Measurements from ENCODE around the gene SKIC8. TPM values are rescaled to one million over a fixed set of nuclear protein-coding genes. Genes with fewer than 3 reads are reported as not detected.

SKIC8 gene
- total RNA-seq, 2 experiments from 2014 or later = 44.5 to 44.7 TPM

GRCh38 chr15:78317145-78317836 is 17.9 kb upstream of the SKIC8 start:
- no peaks in the 10 kb centered on the region for H3K9me3 Mint-ChIP-seq
- H3K4me1 Mint-ChIP-seq = no peaks in the 10 kb centered on the region
- H3K36me3 Mint-ChIP-seq (ENCODE audit: low read depth) = no peaks in the 10 kb centered on the region
- CTCF ChIA-PET = no interaction called here
- no peak overlapping the region for H3K27ac Mint-ChIP-seq
- DNase-seq = no peak
- H3K27me3 Mint-ChIP-seq = no peaks in the 10 kb centered on the region
- POLR2A ChIA-PET = no interaction called here
- no peak overlapping the region for H3K4me3 Mint-ChIP-seq

GRCh38 chr15:78316283-78317083 is 17.1 kb upstream of the SKIC8 start:
- POLR2A ChIA-PET = no interaction called here
- CTCF ChIA-PET = no interaction called here
- no peaks in the 10 kb centered on the region for H3K36me3 Mint-ChIP-seq (ENCODE audit: low read depth)
- no peak overlapping the region for H3K4me3 Mint-ChIP-seq
- no peaks in the 10 kb centered on the region for H3K9me3 Mint-ChIP-seq
- H3K4me1 Mint-ChIP-seq = no peaks in the 10 kb centered on the region
- DNase-seq = no peak
- no peak overlapping the region for H3K27ac Mint-ChIP-seq
- no peaks in the 10 kb centered on the region for H3K27me3 Mint-ChIP-seq

- Mint-ChIP-seq H3K4me1 (no peaks in the 10 kb centered on the region), H3K9me3 (no peaks in the 10 kb centered on the region), H3K4me3 (no peak overlapping the region), H3K36me3 (ENCODE audit: low read depth) (no peaks in the 10 kb centered on the region), H3K27me3 (no peaks in the 10 kb centered on the region), H3K27ac (no peak overlapping the region)
- POLR2A ChIA-PET = no interaction called here
- DNase-seq = no peak
- CTCF ChIA-PET = no interaction called here
These were observed 16.4 kb upstream of the SKIC8 start for GRCh38 chr15:78315686-78316282.

- POLR2A ChIA-PET = no interaction called here
These were observed 14.8 kb upstream of the SKIC8 start for GRCh38 chr15:78314181-78314581.

GRCh38 chr15:78313383-78313782 is 14.0 kb upstream of the SKIC8 start:
- Mint-ChIP-seq H3K36me3 (ENCODE audit: low read depth) (no peaks in the 10 kb centered on the region), H3K4me3 (no peak overlapping the region), H3K9me3 (no peaks in the 10 kb centered on the region), H3K4me1 (no peaks in the 10 kb centered on the region), H3K27me3 (no peaks in the 10 kb centered on the region), H3K27ac (no peak overlapping the region)
- DNase-seq = no peak
- POLR2A ChIA-PET = no interaction called here
- CTCF ChIA-PET = interaction anchor here (0.6 kb wide), 1 partner anchor 403 kb away, joined by 3 read pairs; no protein-coding TSS in a partner anchor

More at GRCh38 chr15:78314181-78314581, 14.8 kb upstream of the SKIC8 start:
- Mint-ChIP-seq H3K4me1 (no peaks in the 10 kb centered on the region), H3K4me3 (no peak overlapping the region), H3K9me3 (no peaks in the 10 kb centered on the region), H3K27ac (no peak overlapping the region), H3K27me3 (no peaks in the 10 kb centered on the region), H3K36me3 (ENCODE audit: low read depth) (no peaks in the 10 kb centered on the region)
- CTCF ChIA-PET = no interaction called here
- no peak for DNase-seq

- ChIA-PET POLR2A (no interaction called here), CTCF (interaction anchor here (0.6 kb wide), 1 partner anchor 403 kb away, joined by 3 read pairs; no protein-coding TSS in a partner anchor)
- H3K27ac Mint-ChIP-seq = no peak overlapping the region
- no peaks in the 10 kb centered on the region for H3K9me3 Mint-ChIP-seq
- no peak overlapping the region for H3K4me3 Mint-ChIP-seq
- no peaks in the 10 kb centered on the region for H3K4me1 Mint-ChIP-seq
- peaks cover 3% of the 10 kb centered on the region for H3K27me3 Mint-ChIP-seq
- DNase-seq = no peak
- H3K36me3 Mint-ChIP-seq (ENCODE audit: low read depth) = no peaks in the 10 kb centered on the region
These were observed 13.5 kb upstream of the SKIC8 start for GRCh38 chr15:78312957-78313356.

- H3K27ac Mint-ChIP-seq = no peak overlapping the region
- H3K4me3 Mint-ChIP-seq = no peak overlapping the region
- no peaks in the 10 kb centered on the region for H3K36me3 Mint-ChIP-seq (ENCODE audit: low read depth)
- H3K27me3 Mint-ChIP-seq = peaks cover 4% of the 10 kb centered on the region
- no peak for DNase-seq
- no peaks in the 10 kb centered on the region for H3K4me1 Mint-ChIP-seq
- no peaks in the 10 kb centered on the region for H3K9me3 Mint-ChIP-seq
- ChIA-PET POLR2A (no interaction called here), CTCF (interaction anchor here (0.6 to 1.7 kb wide), 3 partner anchors 72 to 403 kb away, joined by 3 to 4 read pairs (median 3); no protein-coding TSS in a partner anchor)
These were observed 13.1 kb upstream of the SKIC8 start for GRCh38 chr15:78312536-78312935.

GRCh38 chr15:78311292-78311691 is 11.9 kb upstream of the SKIC8 start:
- Mint-ChIP-seq H3K9me3 (no peaks in the 10 kb centered on the region), H3K27ac (no peak overlapping the region), H3K4me1 (no peaks in the 10 kb centered on the region), H3K27me3 (peaks cover 9% of the 10 kb centered on the region), H3K36me3 (ENCODE audit: low read depth) (no peaks in the 10 kb centered on the region), H3K4me3 (no peak overlapping the region)
- DNase-seq = no peak
- CTCF ChIA-PET = interaction anchor here (0.6 to 1.7 kb wide), 7 partner anchors 10 to 311 kb away, joined by 3 to 5 read pairs (median 3); no protein-coding TSS in a partner anchor
- POLR2A ChIA-PET = interaction anchor here (0.7 kb wide), 1 partner anchor 87 kb away, joined by 3 read pairs; no protein-coding TSS in a partner anchor

GRCh38 chr15:78308422-78309032 is 9.1 kb upstream of the SKIC8 start:
- Mint-ChIP-seq H3K4me1 (no peaks in the 10 kb centered on the region), H3K27me3 (peaks cover 9% of the 10 kb centered on the region), H3K36me3 (ENCODE audit: low read depth) (no peaks in the 10 kb centered on the region), H3K9me3 (no peaks in the 10 kb centered on the region), H3K27ac (no peak overlapping the region), H3K4me3 (no peak overlapping the region)
- DNase-seq = peak; percentile 61
- ChIA-PET POLR2A (no interaction called here), CTCF (interaction anchor here (0.9 to 3.2 kb wide), 3 partner anchors 10 to 114 kb away, joined by 3 to 16 read pairs (median 5); partner anchors contain the start of gene SKIC8)

- CTCF ChIA-PET = interaction anchor here (0.9 to 3.2 kb wide), 3 partner anchors 9 to 115 kb away, joined by 3 to 16 read pairs (median 5); partner anchors contain the start of gene SKIC8
- peak overlapping the region; percentile 11 for H3K27ac Mint-ChIP-seq
- no peaks in the 10 kb centered on the region for H3K36me3 Mint-ChIP-seq (ENCODE audit: low read depth)
- no peaks in the 10 kb centered on the region for H3K4me1 Mint-ChIP-seq
- peaks cover 9% of the 10 kb centered on the region for H3K27me3 Mint-ChIP-seq
- no peak for DNase-seq
- no peak overlapping the region for H3K4me3 Mint-ChIP-seq
- H3K9me3 Mint-ChIP-seq = no peaks in the 10 kb centered on the region
- POLR2A ChIA-PET = no interaction called here
These were observed 8.6 kb upstream of the SKIC8 start for GRCh38 chr15:78307976-78308375.

GRCh38 chr15:78306176-78306774 is 6.9 kb upstream of the SKIC8 start:
- no peak overlapping the region for H3K4me3 Mint-ChIP-seq
- H3K9me3 Mint-ChIP-seq = no peaks in the 10 kb centered on the region
- H3K4me1 Mint-ChIP-seq = peaks cover 1% of the 10 kb centered on the region
- POLR2A ChIA-PET = no interaction called here
- no peaks in the 10 kb centered on the region for H3K36me3 Mint-ChIP-seq (ENCODE audit: low read depth)
- CTCF ChIA-PET = no interaction called here
- DNase-seq = no peak
- H3K27ac Mint-ChIP-seq = no peak overlapping the region
- H3K27me3 Mint-ChIP-seq = peaks cover 12% of the 10 kb centered on the region

- peaks cover 12% of the 10 kb centered on the region for H3K27me3 Mint-ChIP-seq
- no peak overlapping the region for H3K4me3 Mint-ChIP-seq
- POLR2A ChIA-PET = no interaction called here
- H3K4me1 Mint-ChIP-seq = peaks cover 7% of the 10 kb centered on the region
- DNase-seq = no peak
- H3K36me3 Mint-ChIP-seq (ENCODE audit: low read depth) = no peaks in the 10 kb centered on the region
- CTCF ChIA-PET = no interaction called here
- H3K27ac Mint-ChIP-seq = no peak overlapping the region
- no peaks in the 10 kb centered on the region for H3K9me3 Mint-ChIP-seq
These were observed 5.0 kb upstream of the SKIC8 start for GRCh38 chr15:78304216-78305066.

All from activated CD4-positive, alpha-beta T cell treated with anti-CD3 and anti-CD28 coated beads, Interleukin-2, amount 10 ng/mL, durations not matched to agents 7 days and 5 days (primary cell).